OCI-LY3 (cell line): Measurements from ENCODE around the gene SIN3B.

ENCODE experiments used
- H2AFZ ChIP-seq: fragments of 200-600, 300-600 bp; shearing (Covaris generic); 2 replicates; pipeline ENCODE4 v1.6.0; 2014; ENCODE audit warnings: antibody characterized with exemption, low read depth, low read length
- H3K27ac ChIP-seq: fragments of 200-600, 300-600 bp; sonication (generic); 2 replicates; pipeline ENCODE4 v1.5.1; 2014; ENCODE audit warnings: mild to moderate bottlenecking, low read length, moderate library complexity, mixed read lengths
- H3K27me3 ChIP-seq: fragments of 200-600, 300-600 bp; sonication (generic); 2 replicates; pipeline ENCODE4 v1.6.1; 2014; ENCODE audit warnings: low read depth, low read length, mixed read lengths
- H3K36me3 ChIP-seq: fragments of 200-600, 300-600 bp; sonication (generic); replicated peaks from 2 replicates; pipeline ENCODE3; 2014; ENCODE audit warnings: low read depth, low read length, mixed read lengths
- H3K4me1 ChIP-seq: fragments of 300-600, 200-600 bp; sonication (generic); 2 replicates; pipeline ENCODE4 v1.6.1; 2014; ENCODE audit warnings: low read length, mixed read lengths
- H3K4me2 ChIP-seq: fragments of 200-600, 300-600 bp; sonication (generic); 2 replicates; pipeline ENCODE4 v1.6.1; 2014; ENCODE audit warnings: low read length, mixed read lengths
- H3K4me3 ChIP-seq: fragments of 300-600, 200-600 bp; sonication (generic); 2 replicates; pipeline ENCODE4 v1.5.1; 2014; ENCODE audit warnings: antibody characterized with exemption, mild to moderate bottlenecking, low read length, moderate library complexity
- H3K79me2 ChIP-seq: fragments of 300-600, 200-600 bp; shearing (Covaris generic); 2 replicates; pipeline ENCODE4 v1.6.1; 2014; ENCODE audit warnings: mild to moderate bottlenecking, low read length, mixed read lengths
- H3K9ac ChIP-seq: fragments of 300-600, 200-600 bp; shearing (Covaris generic); 2 replicates; pipeline ENCODE4 v1.6.0; 2014; ENCODE audit warnings: mild to moderate bottlenecking, low read length, moderate library complexity
- H3K9me3 ChIP-seq: fragments of 200-600, 300-600 bp; shearing (Covaris generic); 2 replicates; pipeline ENCODE4 v1.6.1; 2014; ENCODE audit warnings: low read length, mixed read lengths; ENCODE audit not compliant: insufficient read depth
- H4K20me1 ChIP-seq: fragments of 200-600, 300-600 bp; sonication (generic); 2 replicates; pipeline ENCODE4 v1.6.1; 2016; ENCODE audit warnings: low read length, mixed read lengths; ENCODE audit not compliant: insufficient read depth
- CTCF ChIP-seq: fragments of 200-600, 300-600 bp; sonication (generic); IDR thresholded peaks from 2 replicates; pipeline ENCODE4 v1.5.1; 2014; ENCODE audit warnings: antibody characterized with exemption, low read length, low read depth
- EZH2phosphoT487 ChIP-seq: fragments of 200-600 bp; shearing (Covaris generic); IDR thresholded peaks from 2 replicates; pipeline ENCODE4 v1.6.1; 2018; ENCODE audit warnings: antibody characterized with exemption, mixed run types, low read depth

Gene SIN3B

DNA sequence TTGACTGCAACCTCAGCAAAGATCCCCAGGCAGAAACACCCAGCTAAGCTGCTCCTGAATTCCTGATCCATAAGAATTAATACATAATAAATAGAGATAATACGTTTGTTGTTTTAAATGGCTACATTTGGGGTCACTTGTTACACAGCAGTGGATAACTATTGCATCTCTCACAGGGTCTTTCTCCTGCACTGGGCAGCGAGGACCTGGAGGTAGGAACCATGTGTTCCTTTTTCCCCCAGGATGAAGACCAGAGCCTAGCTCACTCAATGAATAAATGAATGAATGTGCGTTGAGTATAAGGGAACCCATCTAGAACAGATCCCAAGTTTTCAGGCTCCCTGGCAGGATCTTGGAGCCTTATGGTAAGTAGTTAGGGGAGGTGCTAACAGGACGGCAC is 90.3 kb downstream of the SIN3B start:
- H3K9ac ChIP-seq = no peak overlapping the region
- H3K27me3 ChIP-seq = no peaks in the 10 kb centered on the region
- H3K4me3 ChIP-seq = no peak overlapping the region
- H3K9me3 ChIP-seq = no peaks in the 10 kb centered on the region
- no peaks in the 10 kb centered on the region for H4K20me1 ChIP-seq
- no peak overlapping the region for H3K4me2 ChIP-seq
- no peak overlapping the region for H3K27ac ChIP-seq
- H3K4me1 ChIP-seq = no peaks in the 10 kb centered on the region
- no peak for TF ChIP-seq CTCF
- no peak for TF ChIP-seq EZH2phosphoT487
- no peaks in the 10 kb centered on the region for H3K36me3 ChIP-seq
- no peaks in the 10 kb centered on the region for H3K79me2 ChIP-seq
- H2AFZ ChIP-seq = no peak overlapping the region

DNA sequence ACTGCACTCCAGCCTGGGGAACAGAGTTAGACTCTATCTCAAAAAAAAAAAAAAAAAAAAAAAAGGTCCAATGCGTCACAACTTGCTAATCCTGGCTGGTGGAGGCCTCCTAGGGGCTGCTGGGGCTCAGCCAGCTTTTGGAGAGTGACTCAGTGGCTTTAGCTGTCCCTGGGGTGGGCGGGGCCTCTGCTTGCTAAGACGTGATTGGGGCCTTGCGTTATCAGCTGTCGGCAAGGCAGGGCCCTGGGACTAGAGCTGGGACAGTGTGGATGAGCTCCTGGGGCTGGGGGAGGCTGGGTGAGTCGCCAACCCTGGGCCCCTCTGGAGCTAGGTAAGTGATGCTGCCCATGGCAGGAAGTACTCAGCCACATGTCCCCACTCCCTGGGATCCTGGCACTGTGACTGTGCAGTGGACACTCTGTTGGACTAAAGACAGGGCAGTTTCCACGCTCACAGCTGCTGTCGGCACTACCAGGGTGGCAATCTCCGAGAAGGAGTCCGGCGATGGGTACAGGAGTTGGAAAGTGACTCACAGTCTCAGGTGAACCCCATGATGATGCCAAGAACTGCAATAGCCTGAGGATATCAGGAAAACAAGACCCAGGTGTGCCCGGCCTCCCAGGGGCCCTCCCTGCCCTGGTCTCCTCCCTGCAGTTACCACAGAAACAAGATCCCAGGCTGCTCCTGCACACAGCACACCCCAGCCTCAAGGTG is 91.8 kb downstream of the SIN3B start:
- no peak overlapping the region for H3K9ac ChIP-seq
- H4K20me1 ChIP-seq = no peaks in the 10 kb centered on the region
- H3K4me3 ChIP-seq = no peak overlapping the region
- no peak overlapping the region for H2AFZ ChIP-seq
- H3K9me3 ChIP-seq = no peaks in the 10 kb centered on the region
- TF ChIP-seq EZH2phosphoT487 = no peak
- TF ChIP-seq CTCF = no peak
- no peaks in the 10 kb centered on the region for H3K79me2 ChIP-seq
- H3K4me1 ChIP-seq = no peaks in the 10 kb centered on the region
- H3K36me3 ChIP-seq = no peaks in the 10 kb centered on the region
- H3K4me2 ChIP-seq = no peak overlapping the region
- no peak overlapping the region for H3K27ac ChIP-seq
- no peaks in the 10 kb centered on the region for H3K27me3 ChIP-seq

GRCh38 chr19:16921766-16922591 is 92.8 kb downstream of the SIN3B start:
- no peaks in the 10 kb centered on the region for H3K79me2 ChIP-seq
- no peak overlapping the region for H3K4me2 ChIP-seq
- H3K9me3 ChIP-seq = no peaks in the 10 kb centered on the region
- H3K4me3 ChIP-seq = no peak overlapping the region
- H3K9ac ChIP-seq = no peak overlapping the region
- no peaks in the 10 kb centered on the region for H3K27me3 ChIP-seq
- no peak overlapping the region for H2AFZ ChIP-seq
- TF ChIP-seq EZH2phosphoT487 (no peak), CTCF (no peak)
- no peaks in the 10 kb centered on the region for H4K20me1 ChIP-seq
- H3K27ac ChIP-seq = no peak overlapping the region
- H3K4me1 ChIP-seq = no peaks in the 10 kb centered on the region
- no peaks in the 10 kb centered on the region for H3K36me3 ChIP-seq

GRCh38 chr19:16922592-16922934 is 93.4 kb downstream of the SIN3B start:
- Histone ChIP-seq H3K79me2 (no peaks in the 10 kb centered on the region), H3K4me2 (no peak overlapping the region), H3K9ac (no peak overlapping the region), H2AFZ (no peak overlapping the region), H3K4me3 (no peak overlapping the region), H4K20me1 (no peaks in the 10 kb centered on the region), H3K9me3 (no peaks in the 10 kb centered on the region), H3K27ac (no peak overlapping the region), H3K4me1 (no peaks in the 10 kb centered on the region), H3K36me3 (no peaks in the 10 kb centered on the region), H3K27me3 (no peaks in the 10 kb centered on the region)
- TF ChIP-seq EZH2phosphoT487 (no peak), CTCF (no peak)
